Measurements from ENCODE around the gene TACO1. TPM values are rescaled to one million over a fixed set of nuclear protein-coding genes. Genes with fewer than 3 reads are reported as not detected.

The TACO1 gene
- total RNA-seq, 4 donors from 2014 or later, result 4.1 to 13.0 (median 8.4) TPM

GRCh38 chr17:63568563-63568962, 32.1 kb upstream of the TACO1 start:
- no peak for TF ChIP-seq POLR2A (IDR thresholded peaks at IDR 0.05)
- TF ChIP-seq, protein P1, sequence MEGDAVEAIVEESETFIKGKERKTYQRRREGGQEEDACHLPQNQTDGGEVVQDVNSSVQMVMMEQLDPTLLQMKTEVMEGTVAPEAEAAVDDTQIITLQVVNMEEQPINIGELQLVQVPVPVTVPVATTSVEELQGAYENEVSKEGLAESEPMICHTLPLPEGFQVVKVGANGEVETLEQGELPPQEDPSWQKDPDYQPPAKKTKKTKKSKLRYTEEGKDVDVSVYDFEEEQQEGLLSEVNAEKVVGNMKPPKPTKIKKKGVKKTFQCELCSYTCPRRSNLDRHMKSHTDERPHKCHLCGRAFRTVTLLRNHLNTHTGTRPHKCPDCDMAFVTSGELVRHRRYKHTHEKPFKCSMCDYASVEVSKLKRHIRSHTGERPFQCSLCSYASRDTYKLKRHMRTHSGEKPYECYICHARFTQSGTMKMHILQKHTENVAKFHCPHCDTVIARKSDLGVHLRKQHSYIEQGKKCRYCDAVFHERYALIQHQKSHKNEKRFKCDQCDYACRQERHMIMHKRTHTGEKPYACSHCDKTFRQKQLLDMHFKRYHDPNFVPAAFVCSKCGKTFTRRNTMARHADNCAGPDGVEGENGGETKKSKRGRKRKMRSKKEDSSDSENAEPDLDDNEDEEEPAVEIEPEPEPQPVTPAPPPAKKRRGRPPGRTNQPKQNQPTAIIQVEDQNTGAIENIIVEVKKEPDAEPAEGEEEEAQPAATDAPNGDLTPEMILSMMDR (IDR thresholded peaks at IDR 0.05), result no peak
- H3K36me3 ChIP-seq, result no peaks in the 10 kb centered on the region
- no peak overlapping the region for H3K27ac ChIP-seq
- no peaks in the 10 kb centered on the region for H3K27me3 ChIP-seq
- peaks cover 0 to 4% of the 10 kb centered on the region in 2 donors for H3K4me1 ChIP-seq
- intact Hi-C loops (cut with DNase I; ENCODE audit: low total_unique reads), result no loop called here
- H3K9me3 ChIP-seq, result no peaks in the 10 kb centered on the region
- no peak for DNase-seq
- no peak overlapping the region for H3K4me3 ChIP-seq

DNA sequence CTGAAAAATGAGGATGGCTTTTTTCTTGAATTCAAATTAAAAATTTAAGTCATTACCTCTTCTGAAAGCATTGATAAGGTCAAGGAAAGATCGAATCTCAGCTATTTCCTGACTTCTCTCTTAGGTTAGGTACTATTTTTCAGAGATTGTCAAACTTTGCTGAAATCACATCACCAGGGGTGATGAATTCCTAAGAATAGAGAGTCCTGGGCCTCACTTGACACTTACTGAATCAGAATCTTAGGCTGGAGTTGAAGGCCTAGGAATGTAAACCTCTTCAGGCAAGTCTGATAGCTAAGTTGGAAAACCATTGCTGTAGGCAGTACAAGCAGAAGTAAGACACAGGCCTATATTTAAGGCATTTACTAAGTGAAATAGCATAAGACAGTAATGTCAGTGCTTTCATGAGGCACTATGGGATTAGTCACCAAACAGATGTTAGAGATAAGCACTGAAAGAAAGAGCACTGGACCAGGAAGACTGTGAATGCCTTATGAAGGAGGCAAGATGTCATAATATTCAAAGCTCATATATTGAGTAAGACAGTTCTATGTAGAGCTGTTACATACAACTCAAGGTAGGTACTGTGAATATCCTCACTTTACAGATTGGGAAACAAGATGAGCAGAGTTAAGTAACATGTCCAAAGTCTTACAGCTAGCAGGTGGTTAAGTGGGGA, 28.9 kb upstream of the TACO1 start:
- H3K27ac ChIP-seq, result no peak overlapping the region
- intact Hi-C loops (cut with DNase I; ENCODE audit: low total_unique reads), result no loop called here
- H3K36me3 ChIP-seq, result no peaks in the 10 kb centered on the region
- no peak overlapping the region for H3K4me3 ChIP-seq
- no peak for DNase-seq
- no peak for TF ChIP-seq POLR2A (IDR thresholded peaks at IDR 0.05)
- TF ChIP-seq, protein P1 (IDR thresholded peaks at IDR 0.05), result no peak
- no peaks in the 10 kb centered on the region for H3K9me3 ChIP-seq
- H3K4me1 ChIP-seq, result peaks cover 0 to 4% of the 10 kb centered on the region in 2 donors
- H3K27me3 ChIP-seq, result no peaks in the 10 kb centered on the region

- Histone ChIP-seq H3K36me3 (no peaks in the 10 kb centered on the region), H3K27ac (no peak overlapping the region), H3K27me3 (no peaks in the 10 kb centered on the region), H3K9me3 (no peaks in the 10 kb centered on the region), H3K4me3 (no peak overlapping the region), H3K4me1 (peaks cover 0 to 4% of the 10 kb centered on the region in 2 donors)
- TF ChIP-seq, protein P1 (IDR thresholded peaks at IDR 0.05), result no peak
- no peak for TF ChIP-seq POLR2A (IDR thresholded peaks at IDR 0.05)
- DNase-seq, result no peak
- intact Hi-C loops (cut with DNase I; ENCODE audit: low total_unique reads), result no loop called here
Measured at GRCh38 chr17:63573634-63574033, 27.1 kb upstream of the TACO1 start.

DNA sequence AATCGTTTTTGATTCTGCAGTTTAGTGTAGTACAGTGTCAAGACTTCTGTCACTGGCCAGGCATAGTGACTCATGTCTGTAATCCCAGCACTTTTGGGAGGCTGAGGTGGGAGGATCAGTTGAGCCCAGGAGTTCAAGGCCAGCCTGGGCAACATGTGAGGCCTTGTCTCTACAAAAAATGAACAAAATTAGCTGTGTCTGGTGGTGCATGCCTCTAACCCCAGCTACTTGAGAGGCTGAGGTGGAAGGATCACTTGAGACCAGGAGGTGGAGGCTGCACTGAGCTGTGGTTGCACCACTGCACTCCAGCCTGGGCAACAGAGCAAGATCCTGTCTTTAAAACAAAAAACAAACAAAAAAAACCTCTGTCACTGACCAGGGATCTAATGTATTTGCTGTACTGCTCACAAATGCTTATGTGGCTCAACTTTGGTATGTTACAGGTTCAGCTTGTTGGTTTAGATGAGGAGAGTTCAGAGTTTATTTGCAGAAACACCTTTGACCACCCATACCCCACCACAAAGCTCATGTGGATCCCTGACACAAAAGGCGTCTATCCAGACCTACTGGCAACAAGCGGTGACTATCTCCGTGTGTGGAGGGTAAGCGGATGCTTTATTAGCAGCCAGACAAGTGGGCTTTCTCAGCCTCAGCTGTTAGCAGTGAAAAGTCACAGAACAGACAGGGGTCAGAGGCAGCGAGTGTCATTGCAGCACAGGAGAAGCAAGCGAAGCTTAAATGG, 22.5 kb upstream of the TACO1 start:
- Histone ChIP-seq H3K36me3 (no peaks in the 10 kb centered on the region), H3K27me3 (no peaks in the 10 kb centered on the region), H3K27ac (no peak overlapping the region), H3K4me3 (no peak overlapping the region), H3K4me1 (no peaks in the 10 kb centered on the region), H3K9me3 (no peaks in the 10 kb centered on the region)
- TF ChIP-seq, protein P1 (IDR thresholded peaks at IDR 0.05), result no peak
- TF ChIP-seq POLR2A (IDR thresholded peaks at IDR 0.05), result no peak
- DNase-seq, result no peak
- intact Hi-C loops (cut with DNase I; ENCODE audit: low total_unique reads), result no loop called here

DNA sequence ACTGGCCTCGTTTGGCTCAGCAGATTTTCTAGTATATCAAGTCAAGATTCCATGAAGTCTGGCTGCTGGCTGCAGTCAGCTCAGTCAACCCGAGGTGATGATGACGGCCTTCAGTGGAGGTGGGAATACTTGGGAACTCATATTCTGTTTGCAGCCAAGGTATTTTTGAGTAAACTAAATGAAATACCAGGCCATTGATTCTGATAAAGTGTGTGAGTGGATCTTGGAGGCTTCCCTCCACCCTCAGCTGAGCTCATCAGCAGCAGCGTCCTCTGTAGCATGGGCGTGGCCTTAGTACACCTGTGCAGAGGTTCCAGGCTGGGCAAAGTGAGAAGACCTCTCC, 22.0 kb upstream of the TACO1 start:
- intact Hi-C loops (cut with DNase I; ENCODE audit: low total_unique reads), result no loop called here
- H3K27ac ChIP-seq, result no peak overlapping the region
- no peaks in the 10 kb centered on the region for H3K36me3 ChIP-seq
- no peak for DNase-seq
- H3K9me3 ChIP-seq, result no peaks in the 10 kb centered on the region
- H3K4me3 ChIP-seq, result no peak overlapping the region
- TF ChIP-seq POLR2A (IDR thresholded peaks at IDR 0.05), result no peak
- TF ChIP-seq, protein P1 (IDR thresholded peaks at IDR 0.05), result no peak
- no peaks in the 10 kb centered on the region for H3K4me1 ChIP-seq
- no peaks in the 10 kb centered on the region for H3K27me3 ChIP-seq

Measured in uterus (tissue), 4 donors.